ENCODE data around the gene HMMR. TPM values are rescaled to one million over a fixed set of nuclear protein-coding genes. Genes with fewer than 3 reads are reported as not detected.

HMMR gene
- polyA plus RNA-seq, 1 donor from 2014 or later = 3.5 TPM

- H3K9ac ChIP-seq (ENCODE audit: low read length) = no peak overlapping the region
- no peak overlapping the region for H3K4me3 ChIP-seq (ENCODE audit: low read length)
- H3K9me3 ChIP-seq (ENCODE audit: low read length) = no peaks in the 10 kb centered on the region
- H3K79me2 ChIP-seq (replicated peaks; ENCODE audit: insufficient read depth, low read length) = peaks cover 72% of the 10 kb centered on the region
- H2AFZ ChIP-seq (ENCODE audit: low read depth, low read length) = no peak overlapping the region
- no peaks in the 10 kb centered on the region for H4K20me1 ChIP-seq (ENCODE audit: insufficient read depth)
- no peak overlapping the region for H3K27ac ChIP-seq (ENCODE audit: low read length)
- TF ChIP-seq, protein P1, sequence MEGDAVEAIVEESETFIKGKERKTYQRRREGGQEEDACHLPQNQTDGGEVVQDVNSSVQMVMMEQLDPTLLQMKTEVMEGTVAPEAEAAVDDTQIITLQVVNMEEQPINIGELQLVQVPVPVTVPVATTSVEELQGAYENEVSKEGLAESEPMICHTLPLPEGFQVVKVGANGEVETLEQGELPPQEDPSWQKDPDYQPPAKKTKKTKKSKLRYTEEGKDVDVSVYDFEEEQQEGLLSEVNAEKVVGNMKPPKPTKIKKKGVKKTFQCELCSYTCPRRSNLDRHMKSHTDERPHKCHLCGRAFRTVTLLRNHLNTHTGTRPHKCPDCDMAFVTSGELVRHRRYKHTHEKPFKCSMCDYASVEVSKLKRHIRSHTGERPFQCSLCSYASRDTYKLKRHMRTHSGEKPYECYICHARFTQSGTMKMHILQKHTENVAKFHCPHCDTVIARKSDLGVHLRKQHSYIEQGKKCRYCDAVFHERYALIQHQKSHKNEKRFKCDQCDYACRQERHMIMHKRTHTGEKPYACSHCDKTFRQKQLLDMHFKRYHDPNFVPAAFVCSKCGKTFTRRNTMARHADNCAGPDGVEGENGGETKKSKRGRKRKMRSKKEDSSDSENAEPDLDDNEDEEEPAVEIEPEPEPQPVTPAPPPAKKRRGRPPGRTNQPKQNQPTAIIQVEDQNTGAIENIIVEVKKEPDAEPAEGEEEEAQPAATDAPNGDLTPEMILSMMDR (IDR thresholded peaks at IDR 0.05; ENCODE audit: poor library complexity, severe bottlenecking) = no peak
- TF ChIP-seq, protein P2, sequence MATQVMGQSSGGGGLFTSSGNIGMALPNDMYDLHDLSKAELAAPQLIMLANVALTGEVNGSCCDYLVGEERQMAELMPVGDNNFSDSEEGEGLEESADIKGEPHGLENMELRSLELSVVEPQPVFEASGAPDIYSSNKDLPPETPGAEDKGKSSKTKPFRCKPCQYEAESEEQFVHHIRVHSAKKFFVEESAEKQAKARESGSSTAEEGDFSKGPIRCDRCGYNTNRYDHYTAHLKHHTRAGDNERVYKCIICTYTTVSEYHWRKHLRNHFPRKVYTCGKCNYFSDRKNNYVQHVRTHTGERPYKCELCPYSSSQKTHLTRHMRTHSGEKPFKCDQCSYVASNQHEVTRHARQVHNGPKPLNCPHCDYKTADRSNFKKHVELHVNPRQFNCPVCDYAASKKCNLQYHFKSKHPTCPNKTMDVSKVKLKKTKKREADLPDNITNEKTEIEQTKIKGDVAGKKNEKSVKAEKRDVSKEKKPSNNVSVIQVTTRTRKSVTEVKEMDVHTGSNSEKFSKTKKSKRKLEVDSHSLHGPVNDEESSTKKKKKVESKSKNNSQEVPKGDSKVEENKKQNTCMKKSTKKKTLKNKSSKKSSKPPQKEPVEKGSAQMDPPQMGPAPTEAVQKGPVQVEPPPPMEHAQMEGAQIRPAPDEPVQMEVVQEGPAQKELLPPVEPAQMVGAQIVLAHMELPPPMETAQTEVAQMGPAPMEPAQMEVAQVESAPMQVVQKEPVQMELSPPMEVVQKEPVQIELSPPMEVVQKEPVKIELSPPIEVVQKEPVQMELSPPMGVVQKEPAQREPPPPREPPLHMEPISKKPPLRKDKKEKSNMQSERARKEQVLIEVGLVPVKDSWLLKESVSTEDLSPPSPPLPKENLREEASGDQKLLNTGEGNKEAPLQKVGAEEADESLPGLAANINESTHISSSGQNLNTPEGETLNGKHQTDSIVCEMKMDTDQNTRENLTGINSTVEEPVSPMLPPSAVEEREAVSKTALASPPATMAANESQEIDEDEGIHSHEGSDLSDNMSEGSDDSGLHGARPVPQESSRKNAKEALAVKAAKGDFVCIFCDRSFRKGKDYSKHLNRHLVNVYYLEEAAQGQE (IDR thresholded peaks at IDR 0.05; ENCODE audit: borderline replicate concordance) = no peak
- TF ChIP-seq EZH2 (IDR thresholded peaks at IDR 0.05; ENCODE audit: borderline replicate concordance, insufficient read depth, low read length, poor library complexity, severe bottlenecking) (no peak), RAD21 (conservative IDR thresholded peaks at IDR 0.05) (no peak), EP300 (conservative IDR thresholded peaks at IDR 0.05; ENCODE audit: poor library complexity, severe bottlenecking) (no peak), SMC3 (conservative IDR thresholded peaks at IDR 0.05; ENCODE audit: poor library complexity) (no peak), MXI1 (conservative IDR thresholded peaks at IDR 0.05; ENCODE audit: poor library complexity, severe bottlenecking) (no peak), TAF1 (IDR thresholded peaks at IDR 0.05; ENCODE audit: low read depth) (no peak), POLR2AphosphoS5 (IDR thresholded peaks at IDR 0.05) (no peak)
- no peak overlapping the region for H3K4me2 ChIP-seq (ENCODE audit: low read length)
- no peaks in the 10 kb centered on the region for H3K9me2 ChIP-seq (ENCODE audit: insufficient read depth, low read length)
- H3K27me3 ChIP-seq (ENCODE audit: insufficient read depth, low read depth, low read length) = no peaks in the 10 kb centered on the region
- H3K36me3 ChIP-seq (ENCODE audit: insufficient read depth, low read length) = peaks cover 9% of the 10 kb centered on the region
- H3F3A ChIP-seq (ENCODE audit: insufficient read depth, low read length, poor library complexity, severe bottlenecking) = no peaks in the 10 kb centered on the region
Observed at GRCh38 chr5:163509291-163509951, 49.0 kb downstream of the HMMR start.

DNA sequence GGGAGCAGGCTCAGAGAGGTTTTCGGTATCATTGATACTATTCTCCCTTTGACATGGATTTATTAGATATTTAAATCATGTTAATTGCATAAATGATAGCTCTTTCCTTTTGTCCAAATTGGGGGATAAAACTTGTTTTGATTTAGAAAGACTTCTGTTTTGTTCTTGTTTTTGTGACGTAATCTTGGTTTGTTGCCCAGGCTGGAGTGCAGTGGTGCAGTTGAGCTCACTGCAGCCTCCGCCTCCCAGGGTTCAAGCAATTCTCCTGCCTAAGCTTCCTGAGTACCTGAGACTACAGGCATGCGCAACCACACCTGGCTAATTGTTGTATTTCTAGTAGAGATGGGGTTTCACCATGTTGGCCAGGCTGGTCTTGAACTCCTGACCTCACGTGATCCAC, 52.1 kb downstream of the HMMR start:
- Histone ChIP-seq H3K9me3 (ENCODE audit: low read length) (no peaks in the 10 kb centered on the region), H4K20me1 (ENCODE audit: insufficient read depth) (no peaks in the 10 kb centered on the region), H3K36me3 (ENCODE audit: insufficient read depth, low read length) (peaks cover 24% of the 10 kb centered on the region), H3K9me2 (ENCODE audit: insufficient read depth, low read length) (no peaks in the 10 kb centered on the region), H3K27me3 (ENCODE audit: insufficient read depth, low read depth, low read length) (no peaks in the 10 kb centered on the region), H3K4me2 (ENCODE audit: low read length) (no peak overlapping the region), H3K9ac (ENCODE audit: low read length) (no peak overlapping the region), H3K27ac (ENCODE audit: low read length) (no peak overlapping the region), H3K79me2 (replicated peaks; ENCODE audit: insufficient read depth, low read length) (peaks cover 58% of the 10 kb centered on the region), H3F3A (ENCODE audit: insufficient read depth, low read length, poor library complexity, severe bottlenecking) (no peaks in the 10 kb centered on the region), H3K4me3 (ENCODE audit: low read length) (no peak overlapping the region), H2AFZ (ENCODE audit: low read depth, low read length) (no peak overlapping the region)
- TF ChIP-seq RAD21 (conservative IDR thresholded peaks at IDR 0.05) (no peak), POLR2AphosphoS5 (IDR thresholded peaks at IDR 0.05) (no peak), EZH2 (IDR thresholded peaks at IDR 0.05; ENCODE audit: borderline replicate concordance, insufficient read depth, low read length, poor library complexity, severe bottlenecking) (no peak), TAF1 (IDR thresholded peaks at IDR 0.05; ENCODE audit: low read depth) (no peak), EP300 (conservative IDR thresholded peaks at IDR 0.05; ENCODE audit: poor library complexity, severe bottlenecking) (no peak), SMC3 (conservative IDR thresholded peaks at IDR 0.05; ENCODE audit: poor library complexity) (no peak), MXI1 (conservative IDR thresholded peaks at IDR 0.05; ENCODE audit: poor library complexity, severe bottlenecking) (no peak)
- TF ChIP-seq, protein P2 (IDR thresholded peaks at IDR 0.05; ENCODE audit: borderline replicate concordance) = no peak
- TF ChIP-seq, protein P1 (IDR thresholded peaks at IDR 0.05; ENCODE audit: poor library complexity, severe bottlenecking) = no peak
